Nephron (organoid): ENCODE measurements around the gene ZNF41.
"Not testable (repeated sequence)": the region's sequence is repeated elsewhere in the genome, so short reads cannot be mapped to it uniquely, and the experiment has no call there.

ENCODE experiments used
- H3K27ac Mint-ChIP-seq, 3 experiments: 2 replicates each; pipeline ENCODE4 v1.8.0; 2020; ENCODE audit warnings: mixed read lengths in 3 of 3, mild to moderate bottlenecking in 2 of 3, moderate library complexity in 1 of 3
- H3K27me3 Mint-ChIP-seq: 2 replicates; pipeline ENCODE4 v1.8.0; 2021; ENCODE audit warnings: low read depth, mild to moderate bottlenecking, moderate library complexity, mixed read lengths
- H3K36me3 Mint-ChIP-seq: 2 replicates; pipeline ENCODE4 v1.8.0; 2020; ENCODE audit warnings: low read depth, mixed read lengths
- H3K4me1 Mint-ChIP-seq: 2 replicates; pipeline ENCODE4 v1.8.0; 2020; ENCODE audit warnings: mixed read lengths
- H3K4me3 Mint-ChIP-seq, 3 experiments: 2 replicates each; pipeline ENCODE4 v1.8.0; 2020; ENCODE audit warnings: mild to moderate bottlenecking in 3 of 3, mixed read lengths in 3 of 3, moderate library complexity in 2 of 3
- H3K9me3 Mint-ChIP-seq: 2 replicates; pipeline ENCODE4 v1.8.0; 2020; ENCODE audit warnings: mixed read lengths
- CTCF ChIP-seq, 3 experiments: fragments of 200-600 bp; sonication (generic); IDR thresholded peaks; one replicate each; pipeline ENCODE4 v1.5.0; 2021; ENCODE audit warnings: antibody characterized with exemption in 3 of 3; ENCODE audit not compliant: unreplicated experiment in 3 of 3

ZNF41 gene

GRCh38 chrX:47498411-47498810 lies 15.4 kb upstream of the ZNF41 start:
- Mint-ChIP-seq H3K4me1 (peaks cover 36% of the 10 kb centered on the region), H3K27me3 (no peaks in the 10 kb centered on the region), H3K9me3 (peaks cover 14% of the 10 kb centered on the region), H3K27ac (no peak overlapping the region), H3K36me3 (no peaks in the 10 kb centered on the region), H3K4me3 (no peak overlapping the region)
- no peak for TF ChIP-seq CTCF (IDR thresholded peaks at IDR 0.05; ENCODE audit: unreplicated experiment in 3 of 3)

GRCh38 chrX:47497271-47497888 lies 14.4 kb upstream of the ZNF41 start:
- Mint-ChIP-seq H3K36me3 (no peaks in the 10 kb centered on the region), H3K9me3 (peaks cover 17% of the 10 kb centered on the region), H3K27ac (no peak overlapping the region), H3K4me3 (no peak overlapping the region), H3K27me3 (no peaks in the 10 kb centered on the region), H3K4me1 (peaks cover 30% of the 10 kb centered on the region)
- peak in 2 of 3 experiments; percentile 24 to 36 for TF ChIP-seq CTCF (IDR thresholded peaks at IDR 0.05; ENCODE audit: unreplicated experiment in 3 of 3)

DNA sequence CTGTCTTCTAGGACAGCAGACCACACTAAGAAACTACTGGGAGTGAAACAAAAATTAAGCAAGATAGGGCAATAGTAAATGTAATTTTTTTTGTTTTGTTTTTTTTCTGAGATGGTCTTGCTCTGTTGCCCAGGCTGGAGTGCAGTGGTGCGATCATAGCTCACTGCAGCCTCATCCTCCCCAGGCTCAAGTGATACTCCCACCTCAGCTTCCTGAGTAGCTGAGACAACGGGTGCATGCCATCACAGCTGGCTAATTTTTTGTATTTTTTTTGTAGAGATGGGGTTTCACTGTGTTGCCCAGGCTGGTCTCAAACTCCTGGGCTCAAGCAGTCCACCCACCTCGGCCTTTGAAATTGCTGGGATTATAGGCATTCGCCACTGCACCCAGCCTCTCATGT lies 9.1 kb upstream of the ZNF41 start:
- H3K36me3 Mint-ChIP-seq, H3K4me3 Mint-ChIP-seq, H3K4me1 Mint-ChIP-seq, H3K27me3 Mint-ChIP-seq, H3K27ac Mint-ChIP-seq: not testable (repeated sequence)
- peaks cover 30% of the 10 kb centered on the region for H3K9me3 Mint-ChIP-seq

DNA sequence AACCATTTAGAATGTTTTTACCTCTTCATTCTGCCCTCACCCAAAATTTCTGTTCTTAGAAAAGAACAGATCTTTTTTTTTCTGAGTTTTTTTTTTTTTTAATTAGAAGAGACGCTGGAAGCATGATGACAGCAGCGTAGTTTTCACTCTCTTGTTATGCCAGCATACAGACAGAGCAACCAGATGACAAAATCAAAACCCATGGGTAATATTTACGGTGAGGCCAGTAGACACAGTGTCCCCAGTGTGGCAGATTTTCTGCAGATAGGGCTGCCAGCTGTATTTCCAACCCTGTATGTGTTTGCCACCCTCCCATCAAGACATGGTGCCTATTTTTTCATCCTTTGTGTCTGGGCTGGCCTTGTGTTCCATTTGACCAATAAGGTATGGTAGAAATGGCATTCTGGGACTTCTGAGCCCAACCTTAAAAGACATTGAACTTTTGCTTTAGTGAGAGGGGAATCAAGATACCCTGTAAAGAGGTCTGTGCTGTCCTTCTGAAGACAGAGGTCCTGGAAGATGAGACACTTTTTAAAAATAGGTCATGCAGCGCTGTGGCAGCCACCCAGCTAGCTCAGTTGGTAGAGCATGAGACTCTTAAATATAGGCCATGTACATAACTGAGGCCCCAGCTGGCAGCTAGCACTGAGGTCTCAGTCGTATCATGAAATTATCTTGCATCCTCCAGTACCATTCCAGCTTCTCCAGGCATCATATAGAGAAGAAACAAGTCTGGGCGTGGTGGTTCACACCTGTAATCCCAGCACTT lies 6.7 kb upstream of the ZNF41 start:
- Mint-ChIP-seq H3K9me3 (peaks cover 19% of the 10 kb centered on the region), H3K27ac (no peak overlapping the region), H3K27me3 (no peaks in the 10 kb centered on the region), H3K36me3 (no peaks in the 10 kb centered on the region), H3K4me1 (peaks cover 6% of the 10 kb centered on the region), H3K4me3 (no peak overlapping the region)
- TF ChIP-seq CTCF (IDR thresholded peaks at IDR 0.05; ENCODE audit: unreplicated experiment in 3 of 3): no peak

GRCh38 chrX:47484885-47485284 lies 1.9 kb upstream of the ZNF41 start:
- H3K36me3 Mint-ChIP-seq: no peaks in the 10 kb centered on the region
- H3K4me3 Mint-ChIP-seq: peak overlapping the region; percentile 85 to 87 (median 87)
- TF ChIP-seq CTCF (IDR thresholded peaks at IDR 0.05; ENCODE audit: unreplicated experiment in 3 of 3): no peak
- H3K27me3 Mint-ChIP-seq: no peaks in the 10 kb centered on the region
- peaks cover 20% of the 10 kb centered on the region for H3K4me1 Mint-ChIP-seq
- peak overlapping the region; percentile 61 to 90 (median 79) for H3K27ac Mint-ChIP-seq
- H3K9me3 Mint-ChIP-seq: peaks cover 2% of the 10 kb centered on the region

GRCh38 chrX:47483306-47484268 lies 565 bp upstream of the ZNF41 start:
- peaks cover 20% of the 10 kb centered on the region for H3K4me1 Mint-ChIP-seq
- H3K27me3 Mint-ChIP-seq: no peaks in the 10 kb centered on the region
- peak overlapping the region; percentile 87 to 99 (median 90) for H3K27ac Mint-ChIP-seq
- H3K4me3 Mint-ChIP-seq: peak overlapping the region; percentile 85 to 87 (median 87)
- no peak for TF ChIP-seq CTCF (IDR thresholded peaks at IDR 0.05; ENCODE audit: unreplicated experiment in 3 of 3)
- H3K36me3 Mint-ChIP-seq: no peaks in the 10 kb centered on the region
- no peaks in the 10 kb centered on the region for H3K9me3 Mint-ChIP-seq
